ENCODE data around the gene CHST14.

DNA sequence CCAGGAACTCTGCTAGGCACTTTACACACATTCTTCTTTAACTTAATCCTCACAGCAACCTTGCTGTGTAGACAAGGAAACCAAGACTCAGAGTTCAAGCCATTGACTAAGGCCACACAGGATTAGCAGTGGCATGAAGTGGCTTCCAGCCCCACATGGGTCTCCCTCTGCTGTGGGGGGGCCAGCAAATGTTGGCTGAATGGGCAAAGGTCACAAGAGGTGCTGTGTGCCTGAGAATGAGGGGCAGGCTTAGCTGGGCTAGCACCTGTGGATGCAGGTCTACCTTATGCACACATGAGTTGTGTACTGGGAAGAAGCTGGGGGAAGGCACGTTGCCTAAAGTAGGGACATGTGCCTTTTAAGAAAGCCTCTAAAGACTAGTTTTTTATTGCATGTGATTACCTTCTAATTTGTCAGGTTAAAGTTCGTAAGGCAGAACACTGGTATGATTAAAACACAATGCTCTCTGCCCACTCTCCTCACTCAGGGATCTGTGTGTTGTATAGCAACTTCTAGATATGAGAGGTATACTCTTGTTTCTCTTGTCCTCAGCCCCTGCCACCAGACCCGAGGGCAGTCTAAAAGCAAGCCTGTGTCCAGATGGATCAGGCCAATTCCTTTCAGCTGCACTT is 19.1 kb upstream of the CHST14 start:
- no peak for TF ChIP-seq POLR2A (IDR thresholded peaks at IDR 0.05)
- TF ChIP-seq POLR2AphosphoS5 (IDR thresholded peaks at IDR 0.05), result peak in 2 of 3 donors; percentile 19 to 46
- TF ChIP-seq, protein P1, sequence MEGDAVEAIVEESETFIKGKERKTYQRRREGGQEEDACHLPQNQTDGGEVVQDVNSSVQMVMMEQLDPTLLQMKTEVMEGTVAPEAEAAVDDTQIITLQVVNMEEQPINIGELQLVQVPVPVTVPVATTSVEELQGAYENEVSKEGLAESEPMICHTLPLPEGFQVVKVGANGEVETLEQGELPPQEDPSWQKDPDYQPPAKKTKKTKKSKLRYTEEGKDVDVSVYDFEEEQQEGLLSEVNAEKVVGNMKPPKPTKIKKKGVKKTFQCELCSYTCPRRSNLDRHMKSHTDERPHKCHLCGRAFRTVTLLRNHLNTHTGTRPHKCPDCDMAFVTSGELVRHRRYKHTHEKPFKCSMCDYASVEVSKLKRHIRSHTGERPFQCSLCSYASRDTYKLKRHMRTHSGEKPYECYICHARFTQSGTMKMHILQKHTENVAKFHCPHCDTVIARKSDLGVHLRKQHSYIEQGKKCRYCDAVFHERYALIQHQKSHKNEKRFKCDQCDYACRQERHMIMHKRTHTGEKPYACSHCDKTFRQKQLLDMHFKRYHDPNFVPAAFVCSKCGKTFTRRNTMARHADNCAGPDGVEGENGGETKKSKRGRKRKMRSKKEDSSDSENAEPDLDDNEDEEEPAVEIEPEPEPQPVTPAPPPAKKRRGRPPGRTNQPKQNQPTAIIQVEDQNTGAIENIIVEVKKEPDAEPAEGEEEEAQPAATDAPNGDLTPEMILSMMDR (IDR thresholded peaks at IDR 0.05), result no peak
- no peak for TF ChIP-seq EP300 (IDR thresholded peaks at IDR 0.05; ENCODE audit: low read depth)

All from transverse colon (tissue), 4 donors.